HG03064 (cell line): ENCODE results near the gene CACNA2D3.
"Not testable (repeated sequence)": the region's sequence is repeated elsewhere in the genome, so short reads cannot be mapped to it uniquely, and the experiment has no call there.

Experiments used
- ATAC-seq: cut with Tn5 transposase; IDR thresholded peaks from one replicate; pipeline ENCODE4 v1.9.1; 2021; ENCODE audit warnings: low read depth; ENCODE audit not compliant: unreplicated experiment

Gene CACNA2D3

DNA sequence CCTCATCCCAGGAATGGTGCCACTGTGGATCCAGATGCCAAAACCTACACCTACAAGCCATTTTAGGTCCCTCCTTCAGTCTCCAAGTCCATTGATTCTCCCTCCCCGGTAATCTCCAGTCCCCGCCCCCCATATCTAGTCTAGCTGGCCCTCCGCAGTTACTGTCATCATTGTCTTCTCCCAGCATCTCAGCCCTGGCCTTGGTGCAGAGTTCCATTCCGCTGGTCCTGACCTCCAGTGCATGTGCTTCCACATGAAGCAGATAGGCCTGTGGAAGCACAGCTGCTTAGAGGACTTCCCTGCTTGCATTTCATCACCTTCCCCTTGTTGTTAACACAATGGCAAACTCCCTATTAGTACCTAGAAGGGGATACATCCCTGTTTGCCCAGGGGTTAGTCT is 473.7 kb downstream of the CACNA2D3 start:
- no peak for ATAC-seq

DNA sequence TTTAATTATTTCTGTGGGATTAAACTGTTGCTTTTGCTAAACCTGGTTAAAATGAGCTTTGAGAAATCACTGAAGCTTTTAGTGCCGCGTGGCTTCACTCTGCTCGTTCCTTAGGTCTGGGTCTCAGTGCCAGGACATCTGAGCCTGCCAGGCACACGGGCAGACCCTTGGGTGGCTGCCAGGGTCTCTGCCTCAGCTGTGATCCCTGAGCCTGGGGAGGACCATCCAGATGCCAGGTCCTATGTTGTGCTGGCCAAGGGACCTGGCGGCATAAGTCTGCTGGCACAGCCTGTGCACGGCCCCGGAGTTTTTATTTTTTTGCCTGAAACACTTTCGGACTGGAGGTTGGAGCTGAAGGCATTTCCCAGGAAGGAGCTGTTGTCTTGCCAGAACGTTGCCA is 477.4 kb downstream of the CACNA2D3 start:
- no peak for ATAC-seq

DNA sequence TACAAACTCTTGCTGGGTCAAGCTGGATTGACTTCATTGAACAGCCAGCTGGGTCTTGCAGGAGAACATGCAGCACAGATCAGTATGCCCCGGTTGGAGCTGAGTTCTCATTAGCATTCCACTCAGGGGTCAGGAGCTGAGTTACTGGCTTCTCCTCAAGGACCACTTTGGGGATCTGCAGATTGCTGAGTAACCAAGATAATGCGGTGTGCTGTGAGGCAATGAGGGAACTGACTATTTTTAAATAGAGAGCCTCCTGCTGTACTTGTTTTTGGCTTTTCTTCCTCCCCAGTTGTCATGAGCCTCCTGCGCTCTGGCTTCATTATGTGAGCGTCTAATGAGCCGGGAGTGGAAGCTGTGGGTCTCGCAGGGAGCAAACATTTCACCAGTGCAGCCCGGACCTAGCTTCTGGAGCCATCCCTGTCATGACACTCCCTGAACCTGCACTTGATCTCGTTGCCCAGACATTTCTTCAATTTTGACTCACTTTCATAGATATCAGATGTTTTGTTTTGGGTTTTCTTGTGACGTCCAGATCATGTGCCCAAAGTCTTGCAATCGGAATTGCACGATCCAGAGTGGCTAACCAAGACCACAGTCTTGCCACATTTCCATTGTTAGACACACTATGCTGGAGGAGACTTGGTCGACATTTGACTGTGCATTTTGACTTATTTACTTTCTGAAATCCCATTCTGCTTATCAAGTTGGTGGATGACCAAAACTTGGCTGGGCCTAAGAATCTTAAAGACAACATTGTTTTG is 478.3 kb downstream of the CACNA2D3 start:
- no peak for ATAC-seq

- no peak for ATAC-seq
Observed at GRCh38 chr3:54604495-54604894, 482.1 kb downstream of the CACNA2D3 start.

DNA sequence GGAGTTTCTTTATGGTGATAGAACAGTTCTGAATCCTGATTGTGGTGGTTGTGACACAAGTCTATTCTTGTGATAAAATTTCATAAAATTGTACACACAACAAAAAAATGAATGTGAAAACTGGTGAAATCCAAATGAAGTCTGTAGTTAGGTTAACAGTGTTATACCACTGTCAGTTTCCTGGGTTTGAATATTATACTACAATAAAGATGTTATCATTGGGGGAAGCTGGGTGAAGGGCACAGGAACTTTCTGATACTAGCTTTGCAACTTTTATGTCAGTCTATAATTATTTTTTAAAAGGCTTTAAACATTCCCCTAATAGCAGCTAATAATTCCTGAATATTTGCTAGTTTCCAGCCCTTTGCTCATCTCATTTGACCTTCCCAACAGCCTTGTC is 485.7 kb downstream of the CACNA2D3 start:
- no peak for ATAC-seq

GRCh38 chr3:54619053-54619452 is 496.7 kb downstream of the CACNA2D3 start:
- ATAC-seq, result no peak

- ATAC-seq, result no peak
Observed at GRCh38 chr3:54619531-54619930, 497.2 kb downstream of the CACNA2D3 start.

DNA sequence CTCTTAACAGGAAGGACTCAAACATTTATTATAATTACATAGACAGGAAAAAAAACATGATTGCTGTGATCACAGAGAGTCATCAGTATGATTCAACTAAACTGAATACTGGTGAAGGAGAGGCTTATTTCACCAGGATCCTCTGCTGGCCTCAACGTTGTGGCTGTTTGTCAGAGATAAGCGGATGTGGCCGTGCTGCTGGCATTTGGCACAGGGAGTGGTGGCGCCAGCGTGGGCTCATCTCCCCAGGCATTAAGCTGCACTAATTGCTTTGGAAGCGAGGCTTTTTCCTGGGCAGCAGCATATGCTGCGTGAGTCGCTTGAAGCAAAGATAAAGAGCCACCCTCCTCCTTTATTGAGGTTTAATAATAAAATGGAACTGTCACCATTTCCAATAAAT is 498.8 kb downstream of the CACNA2D3 start:
- no peak for ATAC-seq

DNA sequence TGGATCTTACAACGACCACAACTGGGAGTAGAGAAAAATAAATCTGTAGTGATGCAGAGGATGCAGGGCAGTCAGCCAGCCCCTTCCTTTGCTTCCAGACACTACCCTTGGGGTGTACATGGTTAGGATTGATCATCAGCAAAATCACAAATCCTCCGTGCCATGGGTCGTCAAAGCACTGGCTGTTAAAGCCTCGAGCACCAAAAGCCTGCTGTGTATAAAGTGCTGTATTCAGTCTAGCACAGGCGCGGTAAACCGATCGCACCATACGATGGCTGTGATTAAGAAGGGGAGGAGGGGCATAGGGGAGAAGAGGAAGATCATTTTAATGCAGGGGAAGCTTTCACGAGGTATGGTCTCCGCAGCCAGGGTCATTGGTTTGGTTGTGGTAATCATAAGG is 500.3 kb downstream of the CACNA2D3 start:
- ATAC-seq, result no peak

GRCh38 chr3:54625805-54626787 is 503.7 kb downstream of the CACNA2D3 start:
- no peak for ATAC-seq

DNA sequence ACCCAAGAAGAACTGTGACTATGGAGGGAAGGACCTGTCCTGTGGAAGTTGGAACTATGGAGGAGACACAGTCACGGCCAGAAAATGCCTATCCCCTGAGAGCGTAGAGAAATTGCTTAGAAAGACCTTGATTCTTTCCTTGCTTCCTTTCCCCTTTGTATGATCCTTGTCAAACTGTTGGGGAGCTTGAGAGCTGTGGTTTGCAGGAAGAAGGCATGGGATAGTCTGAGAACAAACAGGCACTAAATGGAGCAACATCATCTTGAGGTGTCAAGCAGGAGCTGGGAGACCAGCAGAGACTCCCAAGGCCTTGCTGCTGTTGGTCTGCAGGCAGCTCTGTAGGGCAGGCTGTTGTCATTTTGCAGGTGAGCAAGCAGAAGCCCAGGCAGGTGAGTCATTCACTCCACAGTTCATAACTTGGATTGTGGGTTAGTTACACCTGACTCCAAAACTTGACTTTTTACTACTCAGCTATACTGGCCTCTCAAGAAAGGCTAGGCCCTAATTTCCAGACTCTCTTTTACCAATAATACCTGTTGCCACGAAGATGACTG is 506.6 kb downstream of the CACNA2D3 start:
- ATAC-seq, result no peak

DNA sequence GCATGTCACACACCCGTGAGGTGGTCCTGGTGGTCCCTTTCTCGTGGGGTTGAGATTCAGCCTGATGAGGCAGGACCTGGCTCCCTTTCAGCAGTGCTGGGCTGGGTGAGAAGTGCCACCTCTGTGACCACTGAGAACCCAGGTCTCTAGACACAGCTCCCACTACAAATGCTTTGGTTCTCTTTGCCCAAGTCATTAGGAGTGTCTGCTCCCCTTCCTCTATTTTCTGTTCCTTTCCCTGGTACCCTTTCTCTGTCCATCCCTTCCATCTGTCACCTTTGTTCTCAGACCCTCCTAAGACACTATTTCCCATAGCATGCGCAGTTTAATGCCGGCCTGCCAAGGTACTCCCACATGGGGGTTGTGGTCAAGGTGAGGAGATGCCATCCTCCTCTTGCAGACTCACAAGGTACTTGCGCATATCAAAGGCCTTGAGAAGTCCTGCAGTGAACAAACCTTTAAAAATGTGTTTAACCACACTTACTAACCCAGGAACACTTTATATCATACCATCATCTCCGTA is 507.8 kb downstream of the CACNA2D3 start:
- ATAC-seq, result no peak

DNA sequence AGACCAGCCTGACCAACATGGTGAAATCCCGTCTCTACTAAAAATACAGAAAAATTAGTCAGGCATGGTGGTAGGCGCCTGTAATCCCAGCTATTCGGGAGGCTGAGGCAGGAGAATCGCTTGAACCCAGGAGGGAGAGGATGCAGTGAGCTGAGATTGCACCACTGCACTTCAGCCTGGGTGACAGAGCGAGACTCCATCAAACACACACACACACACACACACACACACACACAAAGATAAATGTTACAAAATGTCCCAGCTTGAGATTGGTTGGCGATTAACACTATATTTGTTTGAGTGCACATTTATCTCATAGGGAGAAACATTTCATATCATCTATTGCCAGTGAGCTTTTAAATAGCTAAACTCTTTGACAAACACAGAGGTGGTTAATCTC is 508.6 kb downstream of the CACNA2D3 start:
- ATAC-seq, result not testable (repeated sequence)

- ATAC-seq, result no peak
Observed at GRCh38 chr3:54631516-54632325, 509.4 kb downstream of the CACNA2D3 start.

- ATAC-seq, result no peak
Observed at GRCh38 chr3:54632326-54632665, 509.9 kb downstream of the CACNA2D3 start.

DNA sequence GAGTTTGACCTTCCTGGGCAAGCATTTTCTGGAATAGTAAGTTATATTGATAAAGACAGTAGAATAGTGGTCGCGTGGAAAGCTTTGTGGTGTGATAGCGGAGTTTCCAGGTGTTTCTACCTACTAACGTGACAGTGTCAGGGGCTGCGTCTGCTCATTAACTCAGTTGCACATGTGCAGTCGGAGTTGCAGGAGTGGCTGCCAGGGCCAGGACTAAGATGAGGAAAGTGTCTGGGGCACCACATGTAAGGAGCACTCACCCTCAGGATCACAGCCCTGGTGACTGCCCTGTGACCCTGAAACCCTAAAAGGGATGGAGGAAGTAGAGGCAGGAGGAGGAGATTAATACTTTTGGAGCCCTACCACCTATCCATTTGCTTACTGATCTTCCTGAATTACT is 510.5 kb downstream of the CACNA2D3 start:
- ATAC-seq, result no peak

- ATAC-seq, result no peak
Observed at GRCh38 chr3:54633444-54634121, 511.2 kb downstream of the CACNA2D3 start.

- ATAC-seq, result no peak
Observed at GRCh38 chr3:54634122-54634469, 511.7 kb downstream of the CACNA2D3 start.

DNA sequence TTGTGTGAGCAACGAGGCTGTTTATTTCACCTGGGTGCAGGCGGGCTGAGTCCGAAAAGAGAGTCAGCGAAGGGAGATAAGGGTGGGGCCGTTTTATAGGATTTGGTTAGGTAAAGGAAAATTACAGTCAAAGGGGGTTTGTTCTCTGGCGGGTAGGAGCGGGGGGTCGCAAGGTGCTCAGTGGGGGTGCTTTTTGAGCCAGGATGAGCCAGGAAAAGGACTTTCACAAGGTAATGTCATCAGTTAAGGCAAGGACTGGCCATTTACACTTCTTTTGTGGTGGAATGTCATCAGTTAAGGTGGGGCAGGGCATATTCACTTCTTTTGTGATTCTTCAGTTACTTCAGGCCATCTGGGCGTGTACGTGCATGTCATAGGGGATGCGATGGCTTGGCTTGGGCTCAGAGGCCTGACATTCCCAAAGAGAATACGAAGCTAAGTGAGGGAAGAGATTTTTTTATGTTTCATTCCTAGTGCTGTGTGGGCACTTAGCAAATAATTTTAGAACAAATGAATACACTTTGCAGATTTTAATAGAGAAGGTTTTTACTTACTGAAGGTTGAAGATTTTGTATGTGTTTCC is 517.5 kb downstream of the CACNA2D3 start:
- ATAC-seq, result not testable (repeated sequence)
